Measurements from ENCODE around the gene CCDC188.

The CCDC188 gene

GRCh38 chr22:20101638-20102037 lies 49.2 kb downstream of the CCDC188 start (continued):
- TF ChIP-seq ZBTB44 (tag by site-specific recombination; IDR thresholded peaks at IDR 0.05) (no peak), ZNF423 (tag by site-specific recombination; IDR thresholded peaks at IDR 0.05) (no peak), ZNF521 (tag by site-specific recombination; IDR thresholded peaks at IDR 0.05) (no peak), BCL11A (tag by site-specific recombination; IDR thresholded peaks at IDR 0.05; ENCODE audit: low read depth) (no peak), YY1 (tag by site-specific recombination; IDR thresholded peaks at IDR 0.05) (no peak)

GRCh38 chr22:20099099-20099711 lies 51.6 kb downstream of the CCDC188 start:
- Histone ChIP-seq H3K36me3 (ENCODE audit: control insufficient read depth in 2 of 2, insufficient read depth in 1 of 2, low read length in 2 of 2) (peaks cover 58 to 98% of the 10 kb centered on the region in 2 experiments), H3K4me3 (ENCODE audit: low read depth, low read length) (no peak overlapping the region), H3K4me1 (ENCODE audit: control insufficient read depth, insufficient read depth, low read length) (no peaks in the 10 kb centered on the region), H3K9me3 (ENCODE audit: control insufficient read depth, insufficient read depth, low read depth, low read length) (no peaks in the 10 kb centered on the region), H3K27ac (ENCODE audit: extremely low read depth, low read depth, low read length) (no peak overlapping the region)
- no peak for TF ChIP-seq HIC1 (tag by site-specific recombination; IDR thresholded peaks at IDR 0.05)
- TF ChIP-seq ZNF514 (tag by site-specific recombination; IDR thresholded peaks at IDR 0.05), result no peak
- ChIA-PET CTCF (no interaction called here), POLR2A (no interaction called here)
